Activated CD4-positive, alpha-beta T cell treated with anti-CD3 and anti-CD28 coated beads, Interleukin-2, amount 50 U/mL, for 48 hours (primary cell): ENCODE data around the gene CD83.
"Not testable (repeated sequence)": the region's sequence is repeated elsewhere in the genome, so short reads cannot be mapped to it uniquely, and the experiment has no call there.

ENCODE experiments used
- DNase-seq, 2 experiments: peaks; one replicate each; pipeline ENCODE4 v3.0.0-alpha.2; 2020

CD83 gene

GRCh38 chr6:14151300-14151699 is 33.7 kb downstream of the CD83 start:
- DNase-seq = not testable (repeated sequence)

- no peak for DNase-seq
Measured at GRCh38 chr6:14151773-14152172, 34.2 kb downstream of the CD83 start.

GRCh38 chr6:14153228-14153627 is 35.7 kb downstream of the CD83 start:
- DNase-seq = no peak

GRCh38 chr6:14159090-14159489 is 41.5 kb downstream of the CD83 start:
- DNase-seq = no peak

GRCh38 chr6:14162826-14163225 is 45.3 kb downstream of the CD83 start:
- DNase-seq = no peak

GRCh38 chr6:14165091-14165490 is 47.5 kb downstream of the CD83 start:
- DNase-seq = no peak

GRCh38 chr6:14166839-14167238 is 49.3 kb downstream of the CD83 start:
- no peak for DNase-seq

- DNase-seq = no peak
Measured at GRCh38 chr6:14170128-14170527, 52.6 kb downstream of the CD83 start.

- DNase-seq = no peak
Measured at GRCh38 chr6:14172562-14172961, 55.0 kb downstream of the CD83 start.

- DNase-seq = no peak
Measured at GRCh38 chr6:14174226-14174625, 56.7 kb downstream of the CD83 start.

- no peak for DNase-seq
Measured at GRCh38 chr6:14174996-14175395, 57.4 kb downstream of the CD83 start.

GRCh38 chr6:14176429-14176828 is 58.9 kb downstream of the CD83 start:
- no peak for DNase-seq

GRCh38 chr6:14177413-14178082 is 60.0 kb downstream of the CD83 start:
- no peak for DNase-seq

GRCh38 chr6:14178083-14178445 is 60.5 kb downstream of the CD83 start:
- no peak for DNase-seq

- DNase-seq = no peak
Measured at GRCh38 chr6:14180609-14181008, 63.0 kb downstream of the CD83 start.

GRCh38 chr6:14182916-14183315 is 65.3 kb downstream of the CD83 start:
- no peak for DNase-seq
